Effector CD8-positive, alpha-beta T cell (primary cell): ENCODE results near the gene CERKL.

Experiments
- DNase-seq: peaks from one replicate; lab custom pipeline; 2025; lab: John Stamatoyannopoulos, UW

Gene CERKL

DNA sequence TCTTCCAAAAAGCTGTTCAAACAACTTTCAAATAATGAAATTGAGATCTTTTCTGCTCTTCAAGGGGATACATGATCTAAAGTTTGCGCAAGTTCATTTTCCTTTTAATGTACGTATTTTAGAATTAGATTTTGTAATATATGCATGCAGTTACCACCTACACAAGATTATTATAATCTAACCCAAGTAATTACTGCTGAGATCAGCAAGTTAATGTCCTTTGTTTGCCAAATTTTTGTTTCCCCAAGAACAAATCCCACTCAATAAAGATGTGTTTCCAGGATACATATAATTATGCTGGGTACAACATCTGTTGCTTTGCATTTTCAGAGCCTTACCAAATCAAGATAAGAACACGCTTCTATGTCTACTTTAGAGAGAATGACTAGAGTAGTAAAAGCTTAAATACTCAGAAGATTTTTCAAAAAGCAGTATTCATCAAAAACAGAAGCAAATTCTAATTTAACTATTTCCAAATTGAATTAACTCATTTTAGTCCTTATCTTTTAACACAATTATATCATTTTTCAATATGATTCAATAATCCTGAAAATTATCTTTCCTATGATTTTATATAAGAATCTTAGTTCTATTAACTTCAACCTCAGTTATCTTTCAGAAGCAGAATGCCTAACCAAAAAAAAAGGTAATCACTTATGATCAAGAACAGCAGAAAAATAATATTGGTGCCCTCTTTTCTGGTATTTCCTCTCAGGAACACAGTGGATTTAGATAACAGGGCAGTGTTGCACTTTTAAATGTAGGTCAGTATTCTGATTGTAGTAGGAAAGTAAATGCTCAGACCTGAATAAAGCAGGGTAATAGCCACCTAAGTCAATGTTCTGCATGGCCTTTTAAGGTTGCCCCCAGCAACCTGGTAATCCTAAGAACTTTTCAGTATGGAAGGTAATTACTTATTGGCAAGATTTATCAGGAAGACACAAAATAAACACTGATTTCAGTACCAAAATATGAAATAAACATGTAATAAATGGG is 28.0 kb downstream of the CERKL start:
- DNase-seq, result no peak

DNA sequence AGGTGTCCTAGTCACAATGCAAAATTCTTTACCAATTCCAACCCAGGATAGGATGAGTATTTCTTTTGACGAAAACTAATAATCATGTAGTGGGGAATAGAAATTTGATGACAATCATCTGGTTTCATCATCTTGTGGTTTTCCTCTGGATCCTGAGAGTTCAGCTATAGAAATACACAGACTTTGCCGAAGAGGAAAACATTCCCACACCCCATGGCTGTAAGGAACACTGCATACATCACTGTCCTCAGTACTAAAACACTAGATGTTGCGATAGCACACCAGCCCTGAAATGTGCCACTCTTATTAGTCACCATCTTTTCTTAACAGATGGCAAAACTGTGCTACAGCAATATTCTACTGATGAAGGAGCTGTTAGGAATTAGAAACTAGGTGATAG is 29.4 kb downstream of the CERKL start:
- no peak for DNase-seq

DNA sequence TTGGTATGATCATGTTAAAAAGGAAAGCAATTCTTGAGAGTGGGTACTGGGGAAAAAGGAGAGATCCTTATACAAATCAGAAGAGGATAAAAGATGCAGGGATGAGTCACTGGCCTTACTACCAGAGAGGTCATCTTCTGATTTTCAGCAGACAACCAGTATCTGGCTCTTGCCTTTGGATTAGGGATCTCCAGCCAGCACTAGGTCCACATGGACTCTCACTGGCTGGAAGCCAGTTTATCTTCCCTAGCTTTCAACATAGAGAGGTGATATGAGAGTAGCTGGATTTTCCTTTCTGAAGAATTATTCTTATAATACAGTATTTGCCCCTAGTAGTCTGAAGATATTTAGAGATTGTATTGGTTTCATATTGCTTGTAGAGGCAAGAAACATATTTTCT is 30.2 kb downstream of the CERKL start:
- no peak for DNase-seq

DNA sequence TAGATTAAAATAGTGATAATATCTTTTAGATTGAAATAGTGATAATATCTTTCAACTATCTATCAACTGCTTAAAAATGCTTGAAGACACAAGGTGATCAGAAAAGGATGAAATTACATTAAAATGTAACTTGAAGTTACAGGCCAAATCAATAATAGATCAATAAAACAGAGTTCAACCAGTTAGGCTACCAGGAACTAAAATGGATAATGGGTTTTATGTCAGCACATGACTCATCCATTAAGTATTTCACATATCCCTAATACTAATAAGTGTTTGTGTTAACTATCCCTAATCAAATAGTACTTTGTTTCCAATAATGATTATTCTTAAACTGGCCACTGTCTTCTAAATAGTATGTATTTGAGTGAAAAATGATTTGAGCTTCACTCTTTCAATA is 33.7 kb downstream of the CERKL start:
- no peak for DNase-seq

DNA sequence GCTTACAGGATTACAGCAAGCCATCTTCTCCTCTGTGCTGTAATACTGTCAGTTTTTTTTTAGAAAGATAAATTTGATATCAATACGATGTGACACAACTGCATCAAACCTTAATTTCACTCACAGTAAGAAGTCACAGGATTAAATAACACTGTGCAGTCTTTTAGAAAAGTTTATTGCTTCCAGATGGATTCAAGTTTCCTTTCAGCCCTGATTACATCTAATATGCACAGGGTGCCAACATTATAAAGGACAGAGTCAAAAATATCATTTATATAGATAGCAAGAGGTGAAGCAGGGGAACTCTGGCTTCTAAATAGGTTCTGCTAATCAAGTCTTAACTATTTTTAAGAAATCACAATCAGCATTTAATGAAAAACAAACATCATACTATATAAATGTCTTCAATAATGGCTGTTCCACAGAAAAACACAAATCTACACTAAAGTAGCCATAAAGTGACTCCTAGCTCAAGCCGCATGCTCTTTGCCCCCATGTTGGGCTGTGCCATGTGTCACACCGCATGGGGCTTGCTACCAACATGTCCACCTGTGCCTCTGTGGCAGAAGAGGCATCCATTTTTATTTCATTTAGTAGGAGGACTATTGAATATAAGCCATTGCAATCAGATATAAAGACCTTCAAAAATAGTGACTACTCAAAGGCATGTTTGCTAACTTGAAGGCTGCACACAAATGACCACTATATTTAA is 35.0 kb downstream of the CERKL start:
- no peak for DNase-seq

DNA sequence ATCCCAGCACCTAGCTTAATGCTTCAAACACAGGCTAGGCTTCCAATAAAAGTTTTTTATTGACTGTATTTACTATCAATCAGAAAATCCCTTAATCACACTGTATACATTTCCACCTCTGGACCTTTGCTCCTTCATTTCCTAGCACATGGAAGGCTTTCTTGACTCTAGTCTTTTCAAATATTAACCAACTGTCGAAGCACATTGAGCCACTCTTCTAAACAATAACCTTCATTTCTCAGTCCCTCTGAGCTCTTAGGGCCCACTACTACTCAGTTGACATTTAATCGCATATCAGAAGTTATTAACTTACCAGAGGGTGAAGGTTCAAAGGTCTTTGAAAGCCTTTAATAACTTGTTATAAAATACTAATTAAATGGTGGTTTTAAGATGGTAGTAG is 37.4 kb downstream of the CERKL start:
- DNase-seq, result no peak

DNA sequence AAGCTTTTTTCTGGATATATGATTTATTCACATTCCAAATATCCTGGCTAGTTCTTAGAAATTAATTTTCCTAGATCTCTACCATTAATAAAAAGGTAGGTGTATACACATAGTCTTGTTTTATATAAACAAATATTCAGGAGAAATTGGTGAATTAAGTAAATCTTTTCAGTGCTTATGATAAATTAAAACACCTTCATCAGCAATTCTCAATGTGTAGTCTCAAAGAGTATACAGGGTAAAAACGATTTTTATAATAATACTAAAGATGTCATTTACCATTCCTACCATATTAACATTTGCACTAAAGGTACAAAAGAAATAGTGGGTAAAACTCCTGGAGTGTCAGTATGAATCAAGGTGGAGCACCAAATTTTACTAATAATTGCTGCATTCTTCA is 40.2 kb downstream of the CERKL start:
- no peak for DNase-seq

DNA sequence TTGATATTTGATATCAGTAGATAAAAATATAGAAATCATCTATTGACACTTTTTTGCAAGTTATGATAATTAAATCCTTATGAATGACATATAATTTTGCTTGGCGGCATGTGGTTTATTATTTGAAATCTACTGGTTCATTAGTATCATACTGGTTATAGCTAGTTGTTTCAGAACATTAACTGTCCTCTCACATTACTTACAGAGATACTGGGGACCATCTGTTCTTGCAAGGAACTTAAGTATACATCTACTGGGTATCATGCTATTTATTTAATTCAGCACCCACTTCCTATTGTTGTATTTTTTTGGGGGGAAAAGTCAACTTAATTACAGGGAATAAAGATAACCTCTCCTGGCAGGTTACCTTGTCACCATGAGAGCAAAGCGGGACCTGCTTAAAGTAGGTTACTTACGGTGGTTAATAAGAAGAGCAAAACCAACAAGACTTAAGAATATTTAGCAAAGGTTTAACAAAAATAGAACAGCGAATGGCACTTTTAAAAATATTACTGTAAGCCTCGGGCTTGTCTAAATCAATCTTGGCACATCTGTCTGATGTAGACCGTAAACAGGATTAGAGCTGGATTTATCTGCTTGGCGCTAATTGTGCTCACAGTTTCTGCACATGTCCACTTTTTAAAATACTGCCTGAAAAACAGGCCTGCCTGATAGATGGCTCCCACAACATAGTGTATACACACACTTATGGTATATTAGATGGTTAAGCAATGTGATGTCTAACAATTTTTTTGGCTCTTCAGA is 41.8 kb downstream of the CERKL start:
- no peak for DNase-seq

DNA sequence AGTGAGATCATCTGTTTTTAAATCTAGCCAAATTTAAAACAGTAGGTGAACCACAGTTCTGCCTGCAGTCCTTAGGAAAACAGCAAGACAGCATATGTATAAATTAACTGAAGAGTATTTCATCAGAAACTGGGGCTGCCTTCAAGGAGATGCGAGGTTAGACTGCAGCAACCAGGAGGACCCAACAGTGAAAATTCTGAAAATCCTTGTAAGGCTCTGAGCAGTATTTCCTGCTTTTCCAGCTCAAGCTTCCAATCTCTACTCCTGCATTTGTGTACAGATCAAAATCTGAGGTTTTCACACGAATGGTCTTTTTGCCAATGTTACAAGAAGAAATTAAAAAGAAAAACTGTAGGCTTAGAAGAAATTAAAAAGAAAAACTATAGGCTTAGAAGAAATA is 43.7 kb downstream of the CERKL start:
- DNase-seq, result no peak

DNA sequence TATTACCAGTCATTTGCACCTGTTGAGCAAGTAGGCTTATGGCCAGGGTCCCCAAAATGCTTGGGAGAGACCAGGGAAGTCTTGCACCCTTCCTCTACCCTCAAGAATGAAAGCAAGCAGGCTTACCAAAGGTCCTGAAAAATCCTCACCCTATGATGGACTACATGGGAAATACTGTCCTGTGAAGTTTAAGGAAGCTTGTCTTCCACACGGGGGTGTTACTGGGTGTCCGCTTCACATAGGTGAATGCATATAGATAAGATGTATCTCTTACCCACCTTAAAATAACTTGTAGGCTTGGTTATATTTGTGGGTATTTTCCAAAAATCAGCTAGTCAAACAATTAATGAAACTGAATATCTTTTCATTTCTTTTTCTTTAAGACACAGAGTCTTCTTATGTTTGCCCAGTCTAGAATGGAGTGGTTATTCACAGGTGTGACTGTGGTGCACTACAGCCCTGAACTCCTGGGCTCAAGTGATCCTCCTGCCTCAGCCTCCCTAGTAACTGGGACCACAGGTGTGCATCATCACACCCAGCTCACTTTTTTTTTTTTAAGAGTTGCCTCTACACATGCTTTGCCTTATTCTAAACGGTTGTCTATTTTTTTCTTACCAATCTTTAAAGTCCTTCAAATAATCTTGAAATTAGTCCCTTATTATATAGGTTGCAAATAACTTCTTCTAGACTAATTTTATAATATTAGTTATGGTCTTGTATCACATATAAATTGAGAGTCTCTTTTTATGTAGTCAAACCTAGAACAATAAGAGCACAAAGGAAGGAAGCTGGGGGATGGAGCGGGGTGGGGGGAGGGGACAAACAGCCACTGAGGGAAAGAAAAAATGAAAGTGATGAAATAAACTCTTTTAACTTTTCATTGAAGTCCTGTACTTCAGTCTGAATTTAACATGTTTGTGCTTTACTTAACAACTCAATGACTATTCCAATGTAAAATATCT is 49.0 kb downstream of the CERKL start:
- DNase-seq, result no peak

DNA sequence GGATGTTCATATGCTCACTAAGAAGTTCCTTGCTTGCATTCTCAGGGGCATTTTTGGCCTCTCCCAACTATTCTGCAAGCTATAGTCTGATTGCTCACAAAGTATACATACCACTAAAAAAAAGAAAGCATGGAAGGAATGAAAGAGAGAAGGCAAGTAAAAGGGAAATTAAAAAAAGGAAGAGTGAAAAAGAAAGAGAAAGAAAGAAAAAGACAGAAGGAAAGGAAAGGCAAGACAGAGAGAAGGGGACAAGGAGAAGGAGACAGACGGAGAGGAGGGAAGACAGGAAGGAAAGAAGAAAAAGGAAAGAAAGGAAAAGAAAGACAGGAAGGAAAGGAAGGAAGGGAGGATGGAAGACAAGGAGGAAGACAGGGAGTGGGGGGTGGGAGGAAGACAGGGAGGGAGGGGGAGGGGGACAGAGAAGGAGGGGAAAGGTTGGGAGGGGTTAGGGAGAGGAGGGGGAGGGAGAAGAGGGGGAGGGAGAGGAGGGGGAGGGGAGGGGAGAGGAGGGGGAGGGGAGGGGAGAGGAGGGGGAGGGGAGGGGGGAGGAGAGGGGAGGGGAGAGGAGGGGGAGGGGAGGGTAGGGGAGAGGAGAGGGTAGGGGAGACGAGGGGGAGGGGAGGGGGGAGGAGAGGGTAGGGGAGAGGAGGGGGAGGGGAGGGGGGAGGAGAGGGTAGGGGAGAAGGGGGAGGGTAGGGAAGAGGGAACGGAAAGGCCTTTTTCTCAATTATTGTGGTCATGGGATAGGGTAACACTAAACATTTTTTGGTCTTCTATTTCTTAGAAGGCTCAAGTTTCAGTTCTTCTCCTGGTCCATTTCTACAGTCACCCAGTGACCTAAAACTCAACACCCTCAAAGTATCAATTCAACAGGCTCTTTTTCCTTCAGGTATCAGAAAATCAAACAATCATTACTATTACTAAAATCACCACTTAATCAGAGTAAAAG is 50.7 kb downstream of the CERKL start:
- no peak for DNase-seq

DNA sequence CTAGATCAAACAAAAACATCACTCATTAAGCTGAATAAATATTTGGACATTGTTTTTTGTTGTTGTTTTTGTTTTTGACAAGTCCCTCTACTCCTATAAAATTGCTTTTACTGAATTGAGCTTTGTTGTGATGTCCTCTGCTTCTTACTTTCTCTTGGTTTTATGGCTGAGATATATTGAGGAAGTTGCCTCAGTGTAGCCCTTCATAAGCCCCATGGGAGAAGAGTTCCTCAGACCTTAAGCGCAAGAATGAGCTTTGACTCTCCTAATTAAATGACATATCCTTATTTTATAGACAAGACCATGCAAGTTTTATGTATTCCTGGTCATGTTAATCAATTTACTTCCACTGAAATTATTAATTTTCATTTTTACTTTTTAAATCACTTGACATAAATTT is 54.9 kb downstream of the CERKL start:
- no peak for DNase-seq

DNA sequence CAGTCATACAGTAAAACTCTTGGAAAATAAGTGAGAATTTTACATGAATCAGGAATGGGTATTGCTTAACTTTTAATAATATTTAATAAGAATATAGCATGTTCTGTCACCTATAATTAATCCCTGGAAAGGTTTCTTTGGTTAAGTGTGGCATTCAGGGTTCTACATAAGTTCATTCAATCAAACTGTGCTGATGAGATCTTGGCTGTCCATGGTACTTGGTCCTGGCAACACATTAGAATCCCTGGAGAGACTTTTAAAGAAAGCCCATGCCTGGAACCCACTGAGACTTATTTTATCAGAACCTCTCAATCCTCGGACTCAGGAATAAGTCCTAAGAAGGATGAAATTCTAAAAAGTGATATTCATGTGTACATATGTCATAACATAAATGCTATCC is 60.3 kb downstream of the CERKL start:
- no peak for DNase-seq

DNA sequence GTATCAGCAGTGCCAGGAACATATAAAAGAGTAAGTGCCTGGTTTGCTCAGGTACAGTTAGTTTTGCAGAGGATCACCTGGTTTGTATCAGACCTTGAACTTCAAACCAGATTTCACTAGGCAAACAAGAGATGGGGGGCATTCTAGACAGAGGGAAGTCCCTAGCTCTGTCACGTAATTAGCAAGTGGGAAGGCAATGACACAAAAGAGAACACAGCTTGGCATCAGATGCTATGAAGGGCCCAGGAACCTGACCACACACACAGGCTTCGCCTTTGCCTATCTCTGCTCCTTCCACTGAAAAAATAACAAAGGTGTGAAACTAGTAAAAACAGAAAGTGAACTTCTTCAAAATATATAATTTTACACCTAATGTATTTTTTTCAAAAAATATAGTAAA is 62.6 kb downstream of the CERKL start:
- no peak for DNase-seq

DNA sequence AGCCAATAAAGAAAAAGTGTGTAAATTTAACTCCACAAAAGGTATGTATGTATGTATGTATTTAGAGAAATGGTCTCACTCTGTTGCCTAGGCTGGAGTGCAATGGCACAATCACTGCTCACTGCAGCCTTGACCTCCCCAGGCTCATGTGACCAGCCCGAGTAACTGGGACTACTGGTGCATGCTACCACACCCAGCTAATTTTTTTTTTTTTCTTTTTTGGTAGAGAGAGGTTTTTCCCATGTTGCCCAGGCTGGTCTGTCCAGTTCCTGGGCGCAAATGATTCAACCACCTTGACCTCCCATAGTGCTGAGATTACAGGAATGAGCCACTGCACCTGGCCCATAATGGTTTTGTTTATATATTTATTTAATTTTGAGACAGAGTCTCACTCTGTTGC is 67.1 kb downstream of the CERKL start:
- no peak for DNase-seq

DNA sequence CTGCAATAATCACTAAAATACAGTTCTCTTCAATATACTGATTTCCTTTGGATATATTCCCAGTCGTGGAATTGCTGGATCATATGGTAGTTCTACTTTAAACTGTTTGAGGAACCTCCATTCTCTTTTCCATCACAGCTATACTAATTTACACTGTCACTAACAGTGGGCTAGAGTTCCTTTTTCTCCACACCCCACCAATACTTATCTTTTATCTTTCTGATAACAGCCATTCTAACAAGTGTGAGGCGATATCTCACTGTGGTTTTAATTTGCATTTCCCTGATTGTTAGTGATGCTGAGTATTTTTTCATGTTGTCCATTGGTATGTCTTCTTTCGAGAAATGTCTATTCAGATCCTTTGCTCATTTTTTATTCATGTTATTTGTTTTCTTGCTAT is 68.4 kb downstream of the CERKL start:
- DNase-seq, result no peak

DNA sequence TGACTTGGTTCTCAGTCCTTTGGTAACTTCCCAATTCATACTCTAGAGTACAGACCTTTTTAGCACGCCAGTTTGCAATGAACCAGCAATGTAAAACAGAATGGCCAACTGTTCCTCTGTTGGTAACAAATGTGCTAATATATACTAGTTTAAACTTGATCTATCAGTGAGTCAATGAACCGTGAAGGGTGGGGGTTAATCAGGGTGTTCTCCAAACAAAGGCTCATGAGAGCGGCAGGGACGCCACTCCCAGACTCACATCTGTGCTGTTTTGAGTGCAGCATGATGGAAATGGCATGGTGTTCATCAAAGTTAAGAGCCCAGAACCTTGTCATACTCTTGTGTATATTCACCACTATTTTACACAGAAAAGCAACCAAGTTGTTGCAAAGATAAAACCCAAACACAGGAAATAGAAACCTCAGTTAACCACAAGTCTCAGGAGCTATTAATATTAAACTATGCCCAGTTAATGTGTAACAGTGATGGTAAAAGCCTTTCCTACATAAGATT is 70.3 kb downstream of the CERKL start:
- no peak for DNase-seq

DNA sequence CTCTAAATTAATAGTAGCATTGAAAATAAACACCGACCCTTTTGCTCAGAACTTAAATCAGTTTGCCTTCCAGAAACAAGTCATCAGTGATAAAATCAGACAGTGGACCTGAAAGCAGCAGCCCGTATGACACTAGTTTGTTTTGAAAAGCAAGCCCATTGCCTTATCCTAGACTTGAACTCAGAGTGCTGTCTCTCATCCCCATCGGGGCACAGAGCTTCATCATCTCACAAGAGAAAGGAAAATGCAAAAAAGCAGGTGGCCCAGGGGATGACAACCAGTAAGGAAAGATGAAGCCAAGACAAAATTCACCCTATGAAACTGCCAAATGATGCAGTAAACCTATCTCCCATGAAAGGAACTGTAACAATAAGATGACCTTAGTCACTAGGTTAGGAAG is 71.2 kb downstream of the CERKL start:
- DNase-seq, result no peak

DNA sequence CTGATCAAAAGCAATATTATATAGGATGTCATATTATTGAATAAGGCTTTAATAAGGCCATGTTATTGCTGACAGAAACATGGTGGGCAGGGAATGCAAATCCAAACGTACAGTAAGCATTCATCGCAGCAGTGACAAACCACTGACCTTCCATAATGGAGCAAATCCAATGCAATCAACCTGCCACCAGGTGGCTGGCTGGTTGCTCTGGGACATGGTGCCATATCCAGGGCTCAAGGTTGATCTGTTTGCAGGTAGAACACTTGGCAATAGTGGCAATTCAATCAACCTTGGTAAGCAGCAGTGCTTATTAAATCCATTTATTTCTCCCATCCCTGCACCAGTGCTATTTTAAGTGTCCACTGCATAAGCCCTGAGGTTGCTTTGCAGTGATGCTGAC is 75.4 kb downstream of the CERKL start:
- no peak for DNase-seq

DNA sequence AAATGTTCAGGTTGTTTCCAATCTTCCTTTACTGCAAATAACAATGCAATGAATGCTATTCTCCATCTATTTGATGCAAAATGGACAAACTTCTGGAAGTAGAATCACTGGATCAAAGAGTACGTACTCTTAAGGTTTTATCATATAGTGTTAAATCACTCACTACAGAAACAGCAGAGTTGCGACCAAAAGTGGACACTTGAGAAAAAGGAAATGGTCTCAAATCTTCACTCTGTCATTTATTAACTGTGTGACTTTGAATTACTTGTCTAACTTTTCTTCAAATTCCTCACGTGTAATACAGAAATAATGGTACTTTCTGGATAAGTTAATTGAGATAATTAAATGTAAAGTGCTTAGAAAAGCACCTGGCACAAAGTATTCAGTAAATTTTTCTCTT is 78.1 kb downstream of the CERKL start:
- no peak for DNase-seq
